GM12892 (cell line): ENCODE results near the gene KHNYN.

Experiments used
- POLR2AphosphoS5 ChIP-seq: IDR thresholded peaks from 2 replicates; pipeline ENCODE4 v1.6.1; 2011; ENCODE audit warnings: low read depth, low read length, control low read depth
- TAF1 ChIP-seq: IDR thresholded peaks from 2 replicates; pipeline ENCODE4 v1.6.1; 2011; ENCODE audit warnings: low read depth, mild to moderate bottlenecking, control low read depth, low read length, borderline replicate concordance

DNA sequence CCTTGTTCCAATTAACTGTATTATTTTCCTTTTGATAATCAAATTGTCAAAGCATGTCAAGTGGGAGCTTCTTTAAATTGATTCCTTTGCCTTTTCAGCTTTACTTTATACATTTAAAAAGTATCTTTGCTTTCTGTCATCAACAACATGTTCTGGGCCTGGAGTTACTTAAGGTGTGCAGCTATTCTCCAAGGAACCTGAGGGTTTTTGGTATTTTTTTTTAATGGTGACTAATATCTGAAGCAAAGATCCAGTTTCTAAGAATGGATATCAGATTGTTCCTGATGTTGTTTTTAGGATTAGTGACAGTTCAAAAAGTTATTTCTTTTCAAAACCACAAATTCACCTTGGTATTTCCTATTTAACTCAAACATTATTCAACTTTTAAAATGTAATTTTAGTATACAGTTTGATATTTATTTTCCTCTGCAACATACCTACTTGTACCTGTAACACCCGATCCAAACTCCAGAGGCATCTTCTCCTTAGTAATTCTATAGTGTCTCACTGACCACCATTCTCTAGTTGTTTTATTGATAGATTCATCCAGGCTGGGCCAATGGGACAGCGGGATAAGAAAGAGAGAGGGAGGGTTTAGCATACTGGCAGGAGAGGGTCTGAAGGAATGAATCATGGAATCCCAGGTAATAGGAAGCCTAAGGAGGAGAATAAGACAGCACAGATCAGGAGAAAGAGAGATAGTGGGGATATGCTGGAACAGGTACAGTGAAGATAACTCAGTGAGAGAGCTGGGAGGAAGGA is 3.4 kb upstream of the KHNYN start:
- TF ChIP-seq TAF1, result no peak
- no peak for TF ChIP-seq POLR2AphosphoS5
